T-helper 1 cell (primary cell): ENCODE measurements around the gene NGRN.
A peak's percentile ranks its signal among the peaks of the same experiment; 100 is the strongest.
"Not testable (repeated sequence)": the region's sequence is repeated elsewhere in the genome, so short reads cannot be mapped to it uniquely, and the experiment has no call there.

Experiments used
- DNase-seq, 5 donors: peaks; one replicate each; pipeline ENCODE4 v3.0.0-alpha.2; 2012 to 2020

The NGRN gene

DNA sequence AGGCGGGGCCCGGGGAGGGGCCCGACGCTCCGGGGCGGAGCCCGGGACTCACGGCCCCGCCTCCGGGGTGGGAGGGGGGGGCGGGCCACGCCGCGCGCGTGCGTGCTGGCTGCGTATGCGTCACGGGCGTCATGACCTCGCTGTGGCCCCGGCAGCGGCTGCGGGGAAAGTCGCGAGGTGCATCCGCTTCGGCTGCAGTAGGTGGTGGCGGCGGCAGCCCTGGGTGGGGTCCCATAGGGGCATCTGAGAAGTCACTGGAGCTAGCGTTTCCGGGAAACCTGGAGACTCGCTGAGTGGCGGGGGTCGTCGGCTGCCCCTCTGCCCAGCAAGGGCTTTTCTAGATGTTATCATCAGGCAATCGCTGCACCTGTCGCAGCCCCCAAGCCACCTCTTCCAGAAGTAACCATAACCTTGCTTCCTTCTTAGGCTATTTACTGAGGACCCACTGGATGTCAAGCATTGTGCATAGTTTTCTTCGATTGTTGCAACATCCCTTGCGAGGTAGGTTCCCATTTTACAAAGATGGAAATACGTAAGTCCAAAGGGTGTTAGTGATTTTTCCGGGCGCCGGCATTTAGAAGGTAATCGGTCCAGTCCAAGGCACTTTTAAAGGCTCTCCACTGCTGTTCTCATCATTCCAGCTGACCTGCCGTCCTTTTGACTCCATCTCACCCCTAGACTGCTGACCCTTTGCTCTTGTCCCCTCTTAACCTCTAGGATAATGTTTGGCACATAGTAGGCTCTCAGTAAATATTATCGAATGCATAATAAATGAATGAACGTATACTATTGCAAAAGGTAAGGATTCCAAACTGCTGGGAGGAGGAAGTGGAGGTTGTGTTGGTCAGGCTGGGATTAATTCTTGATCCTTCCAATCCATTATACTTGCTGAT is 31.1 kb upstream of the NGRN start, which contains the start of gene GDPGP1:
Gene GDPGP1 (plus strand): TSS at position 114 of the 893 bp plus-strand sequence. CDS start 6,700 bp downstream, outside the sequence.
- peak in 1 of 5 donors; percentile 98 for DNase-seq

GRCh38 chr15:90239371-90239770 is 26.1 kb upstream of the NGRN start:
- DNase-seq = no peak

DNA sequence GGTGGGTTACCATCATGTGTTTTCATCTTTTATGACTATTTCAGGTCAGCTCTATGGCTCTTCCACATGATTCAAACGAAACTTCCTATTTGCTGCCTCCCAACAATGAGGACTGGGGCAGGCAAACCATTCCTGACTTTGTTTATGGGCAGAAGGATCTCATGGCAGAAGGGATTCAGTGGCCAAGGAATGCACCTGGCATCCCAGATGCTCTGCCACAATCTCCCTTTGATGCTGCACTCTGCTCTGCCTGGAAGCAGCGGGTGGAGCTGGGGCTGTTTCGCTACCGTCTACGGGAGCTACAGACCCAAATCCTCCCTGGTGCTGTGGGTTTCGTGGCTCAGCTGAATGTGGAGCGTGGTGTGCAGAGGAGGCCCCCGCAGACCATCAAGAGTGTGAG is 24.6 kb upstream of the NGRN start:
- no peak for DNase-seq

DNA sequence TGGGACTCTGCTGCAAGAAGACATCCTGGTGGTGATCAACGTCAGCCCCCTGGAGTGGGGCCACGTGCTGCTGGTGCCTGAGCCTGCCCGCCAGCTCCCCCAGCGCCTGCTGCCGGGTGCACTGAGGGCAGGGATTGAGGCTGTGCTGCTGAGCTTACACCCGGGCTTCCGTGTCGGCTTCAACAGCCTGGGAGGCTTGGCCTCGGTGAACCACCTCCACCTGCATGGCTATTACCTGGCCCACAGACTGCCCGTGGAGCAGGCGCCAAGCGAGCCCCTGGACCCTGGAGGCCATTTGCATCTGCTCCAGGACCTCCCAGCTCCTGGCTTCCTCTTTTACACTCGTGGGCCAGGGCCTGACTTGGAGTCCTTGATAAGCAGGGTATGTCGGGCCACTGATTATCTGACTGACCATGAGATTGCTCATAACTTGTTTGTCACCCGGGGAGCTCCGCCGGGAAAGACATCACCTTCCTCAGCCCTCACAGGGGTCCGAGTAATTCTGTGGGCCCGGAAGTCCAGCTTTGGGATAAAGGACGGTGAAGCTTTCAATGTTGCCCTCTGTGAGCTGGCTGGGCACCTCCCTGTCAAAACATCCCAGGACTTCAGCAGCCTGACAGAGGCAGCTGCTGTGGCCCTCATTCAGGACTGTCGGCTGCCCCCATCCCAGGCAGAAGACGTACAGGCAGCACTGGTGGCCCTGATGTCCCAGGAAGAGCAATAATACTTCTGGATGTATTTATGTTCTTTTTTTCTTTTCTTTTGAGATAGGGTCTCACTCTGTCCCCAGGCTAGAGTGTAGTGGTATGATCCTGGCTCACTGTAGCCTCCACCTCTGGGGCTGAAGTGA is 23.9 kb upstream of the NGRN start:
- DNase-seq = no peak

DNA sequence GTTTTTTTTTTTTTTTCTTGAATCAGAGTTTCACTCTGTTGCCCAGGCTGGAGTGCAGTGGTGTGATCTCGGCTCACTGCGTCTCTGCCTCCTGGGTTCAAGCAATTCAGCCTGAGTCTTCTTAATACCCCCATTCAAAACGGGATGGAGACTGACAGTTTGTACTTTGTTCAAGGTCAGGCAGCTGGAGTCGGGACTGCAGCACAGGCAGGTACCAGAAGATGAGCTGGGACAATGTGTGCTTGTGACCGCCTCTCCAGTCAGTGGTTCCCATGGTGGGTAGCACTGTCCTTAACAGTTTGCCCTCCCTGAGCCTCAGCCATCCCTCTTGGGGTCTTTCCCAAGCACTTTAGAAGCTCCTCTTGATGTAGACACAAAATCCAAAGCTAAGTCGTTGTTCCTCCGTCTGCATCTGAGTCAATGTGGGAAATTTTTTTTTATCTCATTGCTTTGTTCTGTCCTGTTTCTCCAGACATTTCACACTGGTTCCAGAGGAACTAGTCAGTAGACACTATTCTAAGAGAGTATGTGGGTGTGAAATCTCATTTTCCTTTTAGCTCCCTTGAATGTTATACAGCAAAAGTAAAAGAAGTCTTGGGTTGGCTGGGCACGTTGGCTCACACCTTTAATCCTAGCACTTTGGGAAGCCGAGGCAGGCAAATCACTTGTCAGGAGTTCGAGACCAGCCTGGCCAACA is 21.4 kb upstream of the NGRN start:
- no peak for DNase-seq

DNA sequence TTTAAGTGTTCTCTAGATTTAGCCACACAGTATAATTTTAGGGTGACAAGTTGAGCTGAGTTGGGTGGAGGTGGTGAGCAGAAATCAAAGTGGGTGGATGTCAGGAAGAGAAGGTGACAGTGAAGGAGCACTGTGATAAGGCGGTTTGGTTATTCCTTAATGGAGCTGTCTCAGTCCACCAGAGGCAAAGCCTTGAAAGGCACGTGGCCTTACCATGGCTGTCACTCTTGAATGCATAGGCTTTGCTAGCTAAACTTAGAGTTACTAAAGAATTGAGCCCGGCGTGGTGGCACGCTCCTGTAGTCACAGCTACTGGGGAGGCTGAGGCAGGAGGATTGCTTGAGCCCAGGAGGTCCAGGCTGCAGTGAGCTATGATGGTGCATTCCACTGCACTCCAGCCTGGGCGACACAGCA is 16.7 kb upstream of the NGRN start:
- DNase-seq = no peak

- peak in 2 of 5 donors; percentile 64 to 66 for DNase-seq
These were observed 16.1 kb upstream of the NGRN start, which contains the start of gene TTLL13 for GRCh38 chr15:90249203-90249863. Gene TTLL13, plus strand, starts transcription at chr15:90249556. Its CDS starts 1,075 bp downstream, at chr15:90250631.

DNA sequence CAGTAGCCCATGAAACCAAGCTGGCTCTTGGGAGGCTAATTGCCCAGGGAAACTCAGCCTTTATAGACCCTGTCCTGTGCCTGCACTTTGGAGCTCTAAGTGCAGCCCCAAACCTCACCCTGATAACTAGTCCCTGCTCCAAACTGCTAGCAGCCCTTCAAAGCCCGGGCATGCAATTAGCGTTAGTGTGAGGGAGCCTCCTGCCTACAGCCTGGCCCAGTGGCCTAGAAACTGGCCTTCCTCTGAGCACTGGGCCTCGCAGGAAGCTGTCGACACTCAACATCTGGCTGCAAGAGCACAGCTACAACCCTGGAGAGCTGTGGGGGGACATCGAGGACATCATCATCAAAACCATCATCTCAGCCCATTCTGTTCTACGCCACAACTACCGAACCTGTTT is 7.7 kb upstream of the NGRN start:
- no peak for DNase-seq

DNA sequence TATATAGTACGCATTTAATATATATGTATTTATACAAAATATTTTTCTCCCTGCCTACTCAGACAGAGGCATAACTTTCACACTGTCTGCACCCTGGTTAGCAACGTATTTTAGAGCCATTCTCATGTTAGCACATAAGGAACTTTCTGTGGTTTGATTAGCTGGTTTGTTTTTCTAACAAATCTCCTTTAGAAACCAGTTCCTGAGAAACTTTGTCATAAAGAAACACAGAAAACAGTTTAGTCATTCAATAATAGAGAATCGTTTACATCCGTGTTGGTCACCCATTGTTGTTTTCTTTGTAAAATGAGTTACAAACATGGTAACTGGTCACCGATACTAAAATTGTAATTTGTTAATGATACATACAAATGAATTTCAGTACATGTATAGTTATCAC is 5.9 kb upstream of the NGRN start:
- peak in 1 of 5 donors; percentile 65 for DNase-seq

DNA sequence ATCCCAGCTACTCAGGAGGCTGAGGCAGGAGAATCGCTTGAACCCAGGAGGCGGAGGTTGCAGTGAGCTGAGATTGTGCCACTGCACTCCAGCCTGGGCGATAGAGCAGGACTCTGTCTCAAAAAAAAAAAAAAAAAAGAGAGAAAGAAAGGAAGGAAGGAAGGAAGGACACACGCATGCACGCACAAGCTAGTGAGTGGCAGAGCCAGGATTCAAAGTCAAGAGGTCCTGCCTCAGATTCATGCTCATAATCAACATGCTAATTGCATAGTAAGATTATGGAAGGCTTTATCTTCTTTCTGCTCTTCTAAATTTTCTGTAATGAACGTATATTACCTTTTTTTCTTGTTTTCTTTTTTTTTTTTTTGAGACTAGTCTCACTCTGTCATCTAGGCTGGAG is 4.7 kb upstream of the NGRN start:
- not testable (repeated sequence) for DNase-seq

DNA sequence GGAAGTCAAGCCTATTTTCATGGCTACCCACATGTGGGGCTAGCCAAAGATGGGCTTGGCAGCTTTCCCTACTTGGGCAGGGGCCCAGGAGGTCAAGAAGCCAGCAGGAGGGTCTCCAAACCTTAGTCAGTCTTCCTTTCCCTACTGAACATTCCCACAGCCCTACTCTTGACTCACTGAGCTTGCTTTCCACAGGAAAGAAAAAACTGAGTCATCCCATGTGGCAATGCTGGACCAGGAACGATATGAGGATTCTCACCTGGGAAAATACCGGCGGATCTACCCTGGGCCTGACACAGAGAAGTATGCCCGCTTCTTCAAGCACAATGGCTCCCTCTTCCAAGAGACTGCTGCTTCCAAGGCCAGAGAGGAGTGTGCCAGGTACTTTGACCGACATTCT is 3.7 kb upstream of the NGRN start:
- DNase-seq = no peak

GRCh38 chr15:90262426-90262825 is 3.0 kb upstream of the NGRN start:
- DNase-seq = no peak

DNA sequence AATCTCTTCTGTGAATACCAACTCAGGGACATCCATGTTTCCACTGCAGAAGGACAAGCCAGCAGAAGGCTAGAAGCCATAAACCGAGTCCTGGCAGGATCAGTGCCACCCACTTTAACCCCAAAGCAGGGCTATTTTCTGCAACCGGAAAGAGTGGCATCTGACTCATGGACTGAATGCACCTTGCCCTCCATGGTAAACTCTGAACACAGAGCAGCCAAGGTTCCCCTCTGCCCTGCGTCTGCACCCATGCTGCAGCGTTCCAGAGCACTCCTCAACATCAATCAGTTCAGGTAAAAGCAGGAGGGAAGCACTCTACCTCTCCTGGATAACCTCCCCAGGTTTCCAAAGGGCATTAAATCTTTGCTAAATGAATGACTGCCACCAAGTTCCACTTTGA is 801 bp upstream of the NGRN start:
- DNase-seq = peak in 1 of 5 donors; percentile 63

GRCh38 chr15:90266061-90266431 is 574 bp downstream of the NGRN start:
- peak in 4 of 5 donors; percentile 20 to 50 (median 33) for DNase-seq

GRCh38 chr15:90266485-90266884 is 1.0 kb downstream of the NGRN start:
- DNase-seq = peak in 2 of 5 donors; percentile 26 to 27

DNA sequence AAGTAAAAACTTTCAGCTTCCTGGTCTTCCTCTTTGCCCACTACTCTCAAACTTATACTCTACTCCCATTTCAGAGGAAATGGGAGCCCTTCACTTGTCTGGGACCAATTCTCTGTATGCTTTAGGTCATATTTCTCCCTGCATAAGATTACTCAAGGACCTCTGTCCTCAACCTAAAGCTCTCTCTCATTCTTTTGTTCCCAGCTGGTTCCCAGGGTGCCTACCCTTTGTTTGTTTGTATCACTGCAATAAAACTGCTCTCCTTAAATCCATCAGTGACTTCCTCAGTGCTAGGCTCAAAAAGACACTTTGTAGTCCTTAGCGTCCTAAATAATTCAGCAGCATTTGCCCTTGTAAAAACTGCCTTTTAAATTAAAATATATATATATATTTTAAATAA is 2.9 kb downstream of the NGRN start:
- no peak for DNase-seq

DNA sequence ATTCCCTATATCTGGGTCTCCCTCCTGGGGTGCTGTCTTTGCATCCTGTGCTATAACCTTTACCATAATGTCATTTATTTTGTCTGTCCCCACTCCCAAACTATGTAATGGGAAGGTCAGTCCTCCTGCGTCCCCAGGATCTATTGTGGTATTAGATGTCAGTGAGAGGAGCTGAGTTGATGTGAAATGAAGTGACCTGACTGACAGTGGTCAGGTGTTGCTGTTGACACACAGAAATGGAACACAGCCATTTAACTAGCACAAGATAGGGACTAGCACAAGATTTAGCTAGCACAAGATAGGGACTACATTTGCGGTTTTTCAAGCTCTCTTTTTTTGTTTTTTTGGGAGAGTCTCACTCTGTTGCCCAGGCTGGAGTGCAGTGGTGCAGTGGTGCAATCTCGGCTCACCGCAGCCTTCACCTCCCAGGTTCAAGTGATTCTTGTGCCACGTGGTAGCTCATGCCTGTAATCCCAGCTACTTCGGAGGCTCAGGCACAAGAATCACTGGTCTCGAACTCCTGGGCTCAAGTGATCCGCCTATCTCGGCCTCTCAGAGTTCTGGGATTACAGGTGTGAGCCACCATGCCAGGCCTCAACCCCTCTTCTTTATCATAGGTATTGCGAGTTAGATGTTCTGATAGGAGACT is 5.2 kb downstream of the NGRN start:
- no peak for DNase-seq

DNA sequence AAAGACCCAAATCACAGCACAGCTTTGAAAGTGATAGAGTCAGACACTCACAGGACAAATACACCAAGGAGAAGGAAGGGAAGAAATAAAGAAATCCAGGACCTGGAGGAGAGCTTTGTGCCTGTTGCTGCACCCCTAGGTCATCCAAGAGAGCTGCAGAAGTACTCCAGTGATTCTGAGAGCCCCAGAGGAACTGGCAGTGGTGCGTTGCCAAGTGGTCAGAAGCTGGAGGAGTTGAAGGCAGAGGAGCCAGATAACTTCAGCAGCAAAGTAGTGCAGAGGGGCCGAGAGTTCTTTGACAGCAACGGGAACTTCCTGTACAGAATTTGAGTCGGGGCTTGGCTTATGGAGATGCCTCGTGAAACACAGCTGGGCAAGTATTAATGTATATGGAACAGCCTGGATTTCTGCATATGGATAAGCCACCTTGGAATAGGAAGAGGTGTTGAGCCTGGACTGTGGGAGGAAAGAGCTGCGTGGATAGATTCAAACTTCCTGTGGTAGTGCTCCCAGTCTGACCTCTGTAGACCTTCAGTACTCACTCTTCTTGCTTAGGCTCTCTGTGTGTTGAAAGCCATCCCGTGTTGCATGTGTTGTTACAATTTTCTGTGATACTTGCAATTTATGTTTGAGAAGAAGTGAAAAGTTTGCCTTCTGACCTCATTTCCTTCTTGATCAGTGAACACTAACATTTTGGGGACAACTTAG is 6.1 kb downstream of the NGRN start:
- no peak for DNase-seq

DNA sequence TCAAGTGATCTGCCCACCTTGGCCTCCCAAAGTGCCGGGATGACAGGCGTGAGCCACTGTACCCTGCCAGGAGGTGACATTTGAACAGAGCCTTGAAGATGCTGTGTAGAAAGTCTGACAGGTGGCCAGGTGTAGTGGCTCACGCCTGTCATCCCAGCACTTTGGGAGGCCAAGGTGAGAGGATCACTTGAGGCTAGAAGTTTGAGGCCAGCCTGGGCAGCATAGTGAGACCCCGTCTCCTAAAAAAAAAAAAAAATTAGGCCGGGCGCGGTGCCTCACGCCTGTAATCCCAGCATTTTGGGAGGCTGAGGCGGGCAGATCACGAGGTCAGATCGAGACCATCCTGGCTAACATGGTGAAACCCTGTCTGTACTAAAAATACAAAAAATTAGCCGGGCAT is 13.0 kb downstream of the NGRN start:
- DNase-seq = not testable (repeated sequence)

GRCh38 chr15:90280743-90281142 is 15.3 kb downstream of the NGRN start:
- DNase-seq = not testable (repeated sequence)

GRCh38 chr15:90281637-90282036 is 16.2 kb downstream of the NGRN start:
- not testable (repeated sequence) for DNase-seq
